PC-3 (cell line): ENCODE measurements around the gene MKKS.

Experiments used
- CTCF ChIP-seq: fragments of 300-600 bp; sonication (generic); conservative IDR thresholded peaks from 2 replicates; pipeline ENCODE4 v1.5.1; 2017; ENCODE audit warnings: antibody characterized with exemption, low read depth, mild to moderate bottlenecking, low read length
- EZH2 ChIP-seq: fragments of 300-600 bp; sonication (generic); IDR thresholded peaks from one replicate; pipeline ENCODE4 v1.6.1; 2017; ENCODE audit warnings: antibody characterized with exemption, mild to moderate bottlenecking, low read length; ENCODE audit not compliant: unreplicated experiment
- EZH2phosphoT487 ChIP-seq: fragments of 300-600 bp; sonication (generic); IDR thresholded peaks from 2 replicates; pipeline ENCODE4 v1.6.1; 2018; ENCODE audit warnings: mild to moderate bottlenecking, antibody characterized with exemption, low read length, borderline replicate concordance

- TF ChIP-seq CTCF (no peak), EZH2phosphoT487 (no peak), EZH2 (no peak)
These were observed 66.9 kb downstream of the MKKS start for GRCh38 chr20:10366898-10367692.
